Thoracic aorta (tissue), 2 donors: Measurements from ENCODE around the gene SLCO4A1. TPM values are rescaled to one million over a fixed set of nuclear protein-coding genes. Genes with fewer than 3 reads are reported as not detected.

Experiments used
- ATAC-seq: fragments of 150-250 bp; one replicate; pipeline ENCODE4 v1.8.0; 2017; ENCODE audit warnings: low read depth; ENCODE audit not compliant: insufficient number of reproducible peaks, low FRiP score
- DNase-seq: peaks from one replicate; pipeline ENCODE4 v3.0.0-alpha.2; 2020; ENCODE audit warnings: low spot score
- H3K27ac ChIP-seq, 2 donors: fragments of 200-600 bp; sonication (generic); 1 replicate in 1 of 2; 2 replicates in 1 of 2; pipeline ENCODE4 v1.5.1; 2016; ENCODE audit warnings: mild to moderate bottlenecking in 2 of 2, moderate library complexity in 2 of 2
- H3K27me3 ChIP-seq: fragments of 200-600 bp; sonication (generic); replicated peaks from 2 replicates; pipeline ENCODE4 v1.6.0; 2016; ENCODE audit warnings: mild to moderate bottlenecking; ENCODE audit not compliant: insufficient read depth
- H3K36me3 ChIP-seq: fragments of 200-600 bp; sonication (generic); one replicate; pipeline ENCODE4 v1.5.1; 2016
- H3K4me1 ChIP-seq, 2 donors: fragments of 200-600 bp; sonication (generic); 1 replicate in 1 of 2; 2 replicates in 1 of 2; pipeline versions ENCODE4 v1.5.1 to v1.6.0; 2016; ENCODE audit warnings: low read depth in 2 of 2, mild to moderate bottlenecking in 1 of 2; ENCODE audit not compliant: control insufficient read depth in 1 of 2
- H3K4me3 ChIP-seq: fragments of 200-600 bp; sonication (generic); 2 replicates; pipeline ENCODE4 v1.5.1; 2016; ENCODE audit warnings: mild to moderate bottlenecking
- H3K9me3 ChIP-seq: fragments of 200-600 bp; sonication (generic); 2 replicates; pipeline ENCODE4 v1.5.1; 2016
- total RNA-seq, 2 donors: library from RNA; depleted of rRNA; stranded (reverse); fragments of >200 nt; gene quantifications; one replicate each; pipeline versions ENCODE4 v1.1.0 to v1.2.3, GENCODE V29; 2016
- TF ChIP-seq, protein P1 (sequence below): fragments of 200-600 bp; sonication (generic); IDR thresholded peaks from one replicate; pipeline ENCODE4 v1.5.1; 2019; ENCODE audit warnings: antibody characterized with exemption

Gene SLCO4A1
- total RNA-seq, 2 donors from 2014 or later: 22.1 to 26.0 TPM

DNA sequence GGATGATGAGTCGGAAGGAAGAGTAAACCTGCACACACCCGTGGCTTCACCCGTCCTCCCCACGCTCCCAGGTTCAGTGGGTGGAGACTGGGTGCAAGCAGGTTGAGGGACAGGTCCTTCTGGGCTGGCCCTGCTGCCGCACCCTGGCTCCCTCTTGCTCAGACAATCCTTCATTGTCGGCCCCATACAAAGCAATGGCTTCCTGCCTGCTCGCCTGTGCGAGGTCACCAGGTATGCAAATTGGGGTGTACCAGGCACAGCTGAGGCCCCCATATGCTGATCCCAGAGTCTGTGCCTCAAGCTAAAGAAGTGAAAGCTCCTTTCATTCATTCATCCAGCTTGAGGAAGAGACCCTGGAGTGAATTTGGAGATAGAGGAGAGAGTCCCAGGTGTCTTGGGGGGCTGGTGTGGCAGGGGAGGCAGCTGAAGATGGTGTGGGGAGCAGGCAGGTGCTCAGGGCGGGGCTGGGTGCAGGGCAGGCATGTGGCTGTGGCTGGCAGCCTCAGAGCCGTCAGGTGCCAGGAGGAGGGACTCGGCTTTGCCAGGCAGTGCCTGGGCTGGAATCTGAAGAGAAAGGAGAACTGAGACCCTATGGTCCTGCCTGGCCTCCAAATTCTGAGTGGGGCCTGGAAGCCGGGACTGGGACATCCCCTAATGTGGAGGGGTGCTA is 4.7 kb downstream of the SLCO4A1 start:
- ATAC-seq: no peak
- no peak overlapping the region for H3K27ac ChIP-seq

DNA sequence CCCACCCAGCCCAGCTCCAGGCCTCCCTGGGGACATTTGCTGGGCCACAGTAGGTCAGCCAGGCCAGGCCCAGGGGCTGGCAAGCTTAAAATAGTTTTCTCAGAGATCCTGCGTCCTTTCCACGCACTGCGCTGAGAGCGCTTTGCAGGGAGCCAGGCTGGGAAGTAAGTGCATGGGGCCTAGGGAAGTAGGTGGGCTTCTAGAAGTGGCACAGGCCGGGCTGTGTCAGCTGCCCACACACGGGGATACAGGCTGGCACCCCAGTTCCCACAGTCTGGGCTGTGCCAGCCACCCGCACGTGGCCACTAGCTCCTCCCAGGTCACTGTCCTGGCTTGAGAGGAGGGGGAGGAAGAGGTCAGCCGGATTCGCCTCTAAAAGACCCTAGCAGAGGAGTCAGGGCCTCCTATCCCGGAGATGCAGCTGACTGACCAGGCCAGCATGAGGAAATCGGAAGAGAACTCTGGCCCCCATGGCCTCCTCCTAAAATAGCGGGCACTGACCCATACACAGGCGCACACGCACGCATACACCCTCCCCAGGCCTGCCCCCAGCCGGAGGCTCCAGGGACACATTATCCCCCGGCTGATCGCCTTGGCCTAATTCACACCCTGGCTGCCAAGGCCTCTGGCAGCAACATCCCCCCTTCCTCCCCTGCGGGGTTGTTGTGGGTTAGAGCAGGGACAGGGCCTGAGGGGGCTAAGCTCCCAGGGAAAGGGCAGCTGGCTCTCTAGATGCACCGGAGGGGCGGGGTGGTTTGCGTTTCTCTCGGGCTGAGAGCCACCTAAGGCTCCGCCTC is 5.4 kb downstream of the SLCO4A1 start:
- Histone ChIP-seq H3K9me3 (no peaks in the 10 kb centered on the region), H3K27me3 (no peaks in the 10 kb centered on the region), H3K27ac (no peak overlapping the region), H3K4me1 (peaks cover 7 to 21% of the 10 kb centered on the region in 2 donors), H3K36me3 (no peaks in the 10 kb centered on the region), H3K4me3 (no peak overlapping the region)
- TF ChIP-seq, protein P1, sequence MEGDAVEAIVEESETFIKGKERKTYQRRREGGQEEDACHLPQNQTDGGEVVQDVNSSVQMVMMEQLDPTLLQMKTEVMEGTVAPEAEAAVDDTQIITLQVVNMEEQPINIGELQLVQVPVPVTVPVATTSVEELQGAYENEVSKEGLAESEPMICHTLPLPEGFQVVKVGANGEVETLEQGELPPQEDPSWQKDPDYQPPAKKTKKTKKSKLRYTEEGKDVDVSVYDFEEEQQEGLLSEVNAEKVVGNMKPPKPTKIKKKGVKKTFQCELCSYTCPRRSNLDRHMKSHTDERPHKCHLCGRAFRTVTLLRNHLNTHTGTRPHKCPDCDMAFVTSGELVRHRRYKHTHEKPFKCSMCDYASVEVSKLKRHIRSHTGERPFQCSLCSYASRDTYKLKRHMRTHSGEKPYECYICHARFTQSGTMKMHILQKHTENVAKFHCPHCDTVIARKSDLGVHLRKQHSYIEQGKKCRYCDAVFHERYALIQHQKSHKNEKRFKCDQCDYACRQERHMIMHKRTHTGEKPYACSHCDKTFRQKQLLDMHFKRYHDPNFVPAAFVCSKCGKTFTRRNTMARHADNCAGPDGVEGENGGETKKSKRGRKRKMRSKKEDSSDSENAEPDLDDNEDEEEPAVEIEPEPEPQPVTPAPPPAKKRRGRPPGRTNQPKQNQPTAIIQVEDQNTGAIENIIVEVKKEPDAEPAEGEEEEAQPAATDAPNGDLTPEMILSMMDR: no peak
- no peak for ATAC-seq
- no peak for DNase-seq

More for the DNA sequence above, 4.7 kb downstream of the SLCO4A1 start:
- H3K4me1 ChIP-seq: peaks cover 6 to 20% of the 10 kb centered on the region in 2 donors
- H3K4me3 ChIP-seq: no peak overlapping the region
- no peaks in the 10 kb centered on the region for H3K9me3 ChIP-seq
- H3K36me3 ChIP-seq: no peaks in the 10 kb centered on the region
- no peak for DNase-seq
- H3K27me3 ChIP-seq: no peaks in the 10 kb centered on the region
- TF ChIP-seq, protein P1: no peak

DNA sequence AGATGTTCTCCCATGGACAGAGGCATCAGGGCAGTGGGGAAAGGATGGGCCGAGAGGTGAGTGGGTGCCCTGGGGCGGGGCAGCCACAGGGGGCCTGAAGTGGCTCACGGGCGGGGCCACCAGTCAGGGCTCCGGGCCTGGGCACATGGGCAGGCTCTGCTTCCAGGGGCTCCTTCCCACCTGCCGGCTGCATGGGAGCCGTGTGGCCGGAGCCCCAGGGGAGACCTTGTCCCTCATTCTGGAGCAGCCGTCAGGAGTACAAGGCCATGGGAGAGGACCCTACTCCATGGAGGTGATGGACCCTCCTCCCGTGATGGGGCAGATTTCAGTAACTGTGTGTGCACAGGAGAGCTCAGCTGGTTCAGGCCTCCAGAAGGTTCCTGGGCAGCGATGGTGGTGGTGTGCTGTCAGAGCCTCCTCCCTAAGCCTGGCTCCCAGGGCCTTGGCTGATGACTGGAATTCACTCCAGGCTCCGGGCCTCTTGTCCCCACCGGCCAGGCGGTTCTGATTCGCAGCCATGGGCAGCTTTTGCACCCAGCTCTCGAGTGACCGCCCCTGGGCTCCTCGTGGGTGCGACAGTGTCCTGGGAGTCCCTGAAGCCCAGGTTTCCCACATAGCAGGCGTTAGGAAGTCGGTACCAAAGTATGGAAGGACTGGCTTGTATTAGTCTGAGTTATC is 6.2 kb downstream of the SLCO4A1 start:
- no peaks in the 10 kb centered on the region for H3K9me3 ChIP-seq
- ATAC-seq (no peak), DNase-seq (no peak)
- no peaks in the 10 kb centered on the region for H3K36me3 ChIP-seq
- TF ChIP-seq, protein P1: no peak
- H3K4me1 ChIP-seq: peaks cover 10 to 18% of the 10 kb centered on the region in 2 donors
- no peak overlapping the region for H3K27ac ChIP-seq
- no peak overlapping the region for H3K4me3 ChIP-seq
- no peaks in the 10 kb centered on the region for H3K27me3 ChIP-seq

DNA sequence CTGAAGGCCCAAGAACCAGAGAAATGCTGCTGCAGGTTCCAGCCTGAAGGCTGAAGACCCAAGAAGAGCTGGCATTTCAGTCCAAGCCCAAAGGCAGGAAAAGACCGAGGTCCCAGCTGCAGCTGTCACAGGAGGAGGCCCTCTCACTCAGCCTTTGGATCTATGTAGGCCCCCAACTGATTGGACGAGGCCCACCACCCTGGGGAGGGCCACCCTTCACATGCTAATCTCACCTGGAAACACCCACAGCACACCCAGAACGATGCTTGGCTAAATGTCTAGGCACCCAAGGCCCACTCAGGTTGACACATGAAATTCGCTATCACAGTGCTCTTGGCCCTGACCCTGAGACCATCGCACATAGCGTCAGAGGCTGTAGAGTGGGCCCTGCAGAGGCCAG is 6.8 kb downstream of the SLCO4A1 start:
- no peak for ATAC-seq
- H3K36me3 ChIP-seq: no peaks in the 10 kb centered on the region
- no peak overlapping the region for H3K4me3 ChIP-seq
- H3K9me3 ChIP-seq: no peaks in the 10 kb centered on the region
- H3K27me3 ChIP-seq: no peaks in the 10 kb centered on the region
- no peak for DNase-seq
- peaks cover 10 to 16% of the 10 kb centered on the region in 2 donors for H3K4me1 ChIP-seq
- no peak overlapping the region for H3K27ac ChIP-seq
- TF ChIP-seq, protein P1: no peak
